Peyer's patch (tissue), 4 donors: ENCODE data around the gene ABCA12. TPM values are rescaled to one million over a fixed set of nuclear protein-coding genes. Genes with fewer than 3 reads are reported as not detected.

Source experiments
- DNase-seq, 3 donors: peaks; one replicate each; pipeline ENCODE4 v3.0.0-alpha.2; 2017 to 2019
- H3K27ac ChIP-seq, 4 donors: fragments of 200-600 bp; sonication (generic); one replicate each; pipeline ENCODE4 v1.5.1; 2016 to 2019
- H3K27me3 ChIP-seq, 2 donors: fragments of 200-600 bp; sonication (generic); one replicate each; pipeline ENCODE4 v1.5.1; 2019
- H3K36me3 ChIP-seq, 3 donors: fragments of 200-600 bp; sonication (generic); one replicate each; pipeline ENCODE4 v1.5.1; 2016 to 2019
- H3K4me1 ChIP-seq, 4 donors: fragments of 200-600 bp; sonication (generic); one replicate each; pipeline ENCODE4 v1.5.1; 2016 to 2019
- H3K4me3 ChIP-seq, 4 donors: fragments of 200-600 bp; sonication (generic); 1 replicate in 3 of 4; 2 replicates in 1 of 4; pipeline ENCODE4 v1.5.1; 2016 to 2019; ENCODE audit warnings: mild to moderate bottlenecking in 1 of 4
- H3K9me3 ChIP-seq, 4 donors: fragments of 200-600 bp; sonication (generic); one replicate each; pipeline ENCODE4 v1.5.1; 2016 to 2019; ENCODE audit warnings: mild to moderate bottlenecking in 1 of 4
- CTCF ChIP-seq, 6 experiments: fragments of 450-650 bp in 4 of 6; fragments of 200-600 bp in 2 of 6; sonication (generic) in 1 of 6; IDR thresholded peaks; one replicate each; pipeline ENCODE4 v1.5.1; 2017 to 2019; ENCODE audit warnings: antibody characterized with exemption in 6 of 6, mild to moderate bottlenecking in 3 of 6, moderate library complexity in 1 of 6
- POLR2A ChIP-seq, 2 donors: fragments of 450-650 bp; IDR thresholded peaks; one replicate each; pipeline ENCODE4 v1.5.1; 2017; ENCODE audit warnings: antibody characterized with exemption in 2 of 2, mild to moderate bottlenecking in 2 of 2, moderate library complexity in 2 of 2
- total RNA-seq, 4 donors: library from RNA; depleted of rRNA; stranded (reverse); fragments of >200 nt; gene quantifications; one replicate each; pipeline ENCODE4 v1.1.0, GENCODE V29; 2016

ABCA12 gene
- total RNA-seq, 4 donors from 2014 or later: not detected

GRCh38 chr2:214985619-214986018 is 152.8 kb downstream of the ABCA12 start:
- Histone ChIP-seq H3K27me3 (no peaks in the 10 kb centered on the region), H3K27ac (no peak overlapping the region), H3K4me1 (no peaks in the 10 kb centered on the region), H3K36me3 (no peaks in the 10 kb centered on the region), H3K4me3 (no peak overlapping the region), H3K9me3 (no peaks in the 10 kb centered on the region)
- TF ChIP-seq CTCF (IDR thresholded peaks at IDR 0.05): no peak
- no peak for TF ChIP-seq POLR2A (IDR thresholded peaks at IDR 0.05)
- DNase-seq: no peak

- TF ChIP-seq POLR2A (IDR thresholded peaks at IDR 0.05) (no peak), CTCF (IDR thresholded peaks at IDR 0.05) (no peak)
- Histone ChIP-seq H3K27me3 (no peaks in the 10 kb centered on the region), H3K9me3 (no peaks in the 10 kb centered on the region), H3K4me3 (no peak overlapping the region), H3K4me1 (no peaks in the 10 kb centered on the region), H3K36me3 (no peaks in the 10 kb centered on the region), H3K27ac (no peak overlapping the region)
- no peak for DNase-seq
Observed at GRCh38 chr2:214966420-214966819, 172.0 kb downstream of the ABCA12 start.

- Histone ChIP-seq H3K4me1 (no peaks in the 10 kb centered on the region), H3K9me3 (no peaks in the 10 kb centered on the region), H3K36me3 (no peaks in the 10 kb centered on the region), H3K27ac (no peak overlapping the region), H3K4me3 (no peak overlapping the region), H3K27me3 (no peaks in the 10 kb centered on the region)
- TF ChIP-seq POLR2A (IDR thresholded peaks at IDR 0.05) (no peak), CTCF (IDR thresholded peaks at IDR 0.05) (no peak)
- no peak for DNase-seq
Observed at GRCh38 chr2:214960677-214961076, 177.7 kb downstream of the ABCA12 start.

DNA sequence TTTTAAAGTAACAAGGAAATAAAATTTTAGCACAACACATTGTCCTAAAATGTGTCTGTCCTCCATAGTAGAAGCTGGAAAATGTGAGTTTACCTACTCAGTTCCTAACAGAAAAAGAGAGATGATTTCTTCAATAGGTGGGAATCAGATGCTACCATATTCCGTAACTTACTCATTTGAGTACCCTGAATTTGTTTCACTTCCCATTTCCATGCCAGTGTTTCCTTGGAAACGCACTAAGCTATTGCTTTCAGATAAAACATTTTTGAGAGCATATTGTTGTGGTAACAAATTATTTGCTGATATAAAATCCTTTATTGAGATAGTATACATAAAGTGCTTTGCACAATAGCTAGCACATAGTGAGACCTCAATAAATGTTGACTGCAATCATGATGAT is 191.5 kb downstream of the ABCA12 start:
- Histone ChIP-seq H3K27ac (no peak overlapping the region), H3K9me3 (no peaks in the 10 kb centered on the region), H3K36me3 (no peaks in the 10 kb centered on the region), H3K27me3 (no peaks in the 10 kb centered on the region), H3K4me3 (no peak overlapping the region), H3K4me1 (no peaks in the 10 kb centered on the region)
- TF ChIP-seq CTCF (IDR thresholded peaks at IDR 0.05): no peak
- TF ChIP-seq POLR2A (IDR thresholded peaks at IDR 0.05): no peak
- DNase-seq: no peak

DNA sequence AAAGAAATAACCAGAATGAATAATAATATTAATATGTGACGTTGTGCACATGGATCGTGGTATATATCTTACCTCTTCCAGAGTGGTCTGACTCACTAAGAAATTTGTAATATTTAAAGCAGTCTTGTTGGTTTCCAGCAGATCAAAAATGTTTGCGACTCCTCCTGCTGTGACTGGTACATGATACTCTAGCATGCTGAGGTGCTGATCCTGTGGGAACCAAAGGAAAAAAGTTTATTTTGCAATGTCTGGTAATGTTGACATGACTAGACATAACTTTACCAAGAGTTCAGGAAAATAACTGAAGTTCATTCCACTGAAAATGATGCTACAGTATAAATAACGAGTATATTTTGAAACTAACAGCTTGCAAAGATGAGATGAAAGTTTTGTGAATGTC is 204.4 kb downstream of the ABCA12 start:
- no peak for DNase-seq
- no peak overlapping the region for H3K4me3 ChIP-seq
- no peaks in the 10 kb centered on the region for H3K36me3 ChIP-seq
- H3K4me1 ChIP-seq: no peaks in the 10 kb centered on the region
- TF ChIP-seq POLR2A (IDR thresholded peaks at IDR 0.05) (no peak), CTCF (IDR thresholded peaks at IDR 0.05) (no peak)
- no peak overlapping the region for H3K27ac ChIP-seq
- H3K9me3 ChIP-seq: no peaks in the 10 kb centered on the region
- no peaks in the 10 kb centered on the region for H3K27me3 ChIP-seq

- TF ChIP-seq POLR2A (IDR thresholded peaks at IDR 0.05): no peak
- Histone ChIP-seq H3K4me3 (no peak overlapping the region), H3K27me3 (no peaks in the 10 kb centered on the region), H3K9me3 (no peaks in the 10 kb centered on the region), H3K27ac (no peak overlapping the region), H3K4me1 (no peaks in the 10 kb centered on the region), H3K36me3 (no peaks in the 10 kb centered on the region)
- no peak for DNase-seq
Observed at GRCh38 chr2:214904634-214905033, 233.8 kb downstream of the ABCA12 start.
